Heart right ventricle (tissue), 16 donors: ENCODE results near the gene GALNS. TPM values are rescaled to one million over a fixed set of nuclear protein-coding genes. Genes with fewer than 3 reads are reported as not detected.

ENCODE experiments used
- ATAC-seq, 8 donors: fragments of 200-7000 bp; cut with Tn5 transposase; one replicate each; pipeline ENCODE4 v1.9.1; 2020; ENCODE audit warnings: mild to moderate bottlenecking in 8 of 8, moderate library complexity in 8 of 8, moderate number of reproducible peaks in 1 of 8
- DNase-seq, 2 donors: peaks; one replicate each; pipeline ENCODE4 v3.0.0-alpha.2; 2020
- H3K27ac ChIP-seq, 10 donors: fragments of 200-600 bp; sonication (generic) in 2 of 10; one replicate each; pipeline versions ENCODE4 v1.5.0 to v1.8.0; 2020 to 2022; ENCODE audit warnings: mild to moderate bottlenecking in 3 of 10
- H3K27me3 ChIP-seq, 7 donors: fragments of 200-600 bp; one replicate each; pipeline ENCODE4 v1.8.0; 2021 to 2022; ENCODE audit warnings: mild to moderate bottlenecking in 2 of 7
- H3K36me3 ChIP-seq, 9 donors: fragments of 200-600 bp; sonication (generic) in 1 of 9; one replicate each; pipeline versions ENCODE4 v1.5.0 to v1.8.0; 2020 to 2022; ENCODE audit warnings: mild to moderate bottlenecking in 2 of 9
- H3K4me1 ChIP-seq, 9 donors: fragments of 200-600 bp; sonication (generic) in 1 of 9; one replicate each; pipeline versions ENCODE4 v1.5.0 to v1.8.0; 2020 to 2022; ENCODE audit warnings: mild to moderate bottlenecking in 4 of 9
- H3K4me3 ChIP-seq, 10 donors: fragments of 200-600 bp; sonication (generic) in 2 of 10; one replicate each; pipeline versions ENCODE4 v1.5.0 to v1.8.0; 2020 to 2022; ENCODE audit warnings: mild to moderate bottlenecking in 7 of 10, moderate library complexity in 2 of 10
- H3K9me3 ChIP-seq, 11 donors: fragments of 200-600 bp in 10 of 11; sonication (generic) in 2 of 11; one replicate each; pipeline versions ENCODE4 v1.5.0 to v1.8.0; 2013 to 2022; ENCODE audit warnings: mild to moderate bottlenecking in 2 of 11, control low read depth in 1 of 11, moderate library complexity in 1 of 11
- WGBS, 2 donors: extraction: QIAGEN DNeasy Blood & Tissue Kit; methylation state at CpG; one replicate each; pipeline ENCODE4 v1.1.7; 2013; ENCODE audit warnings: inconsistent platforms in 1 of 2; 5-methylcytosine and 5-hydroxymethylcytosine counted together
- intact Hi-C, 10 donors: fragments of 100-400 bp; cut with DNase I; formaldehyde crosslinking; loops; one replicate each; pipeline versions ENCODE4 v1.11.1 to v1.14.2; 2022
- polyA plus RNA-seq, 2 donors: library from polyadenylated mRNA; stranded (reverse); fragments of 200-250 nt; gene quantifications; one replicate each; pipeline ENCODE4 v1.2.3, GENCODE V29; 2013
- total RNA-seq, 10 donors: library from RNA; stranded (reverse); fragmentation: NEBNext Ultra II Directional in 3 of 10; extraction: Animal tissue kit (Norgen Biotek cat#: 25700) in 3 of 10; gene quantifications; one replicate each; pipeline versions ENCODE4 v1.2.1 to v1.2.4, GENCODE V29; 2021 to 2023
- TF ChIP-seq, protein P1 (sequence below), 9 donors: fragments of 200-600 bp; sonication (generic) in 2 of 9; IDR thresholded peaks; one replicate each; pipeline versions ENCODE4 v1.5.0 to v1.8.0; 2021 to 2022; ENCODE audit warnings: antibody characterized with exemption in 9 of 9, mild to moderate bottlenecking in 5 of 9, moderate library complexity in 1 of 9
- donor health status: Arrhythmogenic right ventricular cardiomyopathy.
- donor health status: ischemic (EF 13 %, LVEDD 7.1; RV severe dilation, severe dysfunction).
- donor health status: healthy with polysubstance abuse.
- donor health status: DM: no; HTN: yes; CAD: no.
- donor health status: DM: no; HTN: no; CAD: no.
- donor health status: ischemic (EF 25% LVEDD 6.9; RV normal size, moderate dysfunction).
- donor health status: ischemic (EF 25% LVEDD 5.7; RV mildly dilated, moderate dysfunction).
- donor health status: healthy.
- donor health status: DM: yes; HTN: yes; CAD: no.
- donor health status: Ischemic cardiomyopathy.
- donor health status: ischemic (EF 35%, LVEDD 5.7; RV mildly dilated, moderate dysfunction).
- donor health status: nonischemic (EF 11% LVEDD 7.7; RV severe dilation, severe dysfunction).
- donor health status: DM: yes; HTN: yes; CAD: no.
- donor health status: PGD.
- donor health status: ischemic (EF 29% LVEDD 5.4; RV normal size, mild dysfunction).
- donor health status: nonischemic (EF 23%, LVEDD 6.1; RV moderate dilation, normal function).

GALNS gene
- total and polyA plus RNA-seq, 12 donors, result 11.5 to 18.7 (median 13.8) TPM

DNA sequence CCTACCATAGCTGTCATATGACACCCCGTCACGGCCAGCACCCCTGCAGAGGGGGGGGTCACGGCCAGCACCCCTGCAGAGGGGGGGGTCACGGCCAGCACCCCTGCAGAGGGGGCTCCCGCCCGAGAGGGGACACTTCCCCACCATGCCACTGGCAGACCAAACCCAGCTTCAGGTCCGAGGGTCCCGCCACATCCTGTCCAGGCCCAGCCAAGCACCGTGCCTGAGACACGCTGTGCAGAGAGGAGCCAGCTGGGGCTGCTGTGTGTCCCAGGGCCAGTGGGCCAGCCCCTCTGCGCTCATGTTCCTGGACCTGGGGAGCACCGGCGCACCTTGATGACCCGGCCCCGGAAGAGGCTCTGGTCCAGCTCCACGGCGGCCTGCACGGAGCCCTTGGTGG is 7.8 kb upstream of the GALNS start:
- TF ChIP-seq, protein P1, sequence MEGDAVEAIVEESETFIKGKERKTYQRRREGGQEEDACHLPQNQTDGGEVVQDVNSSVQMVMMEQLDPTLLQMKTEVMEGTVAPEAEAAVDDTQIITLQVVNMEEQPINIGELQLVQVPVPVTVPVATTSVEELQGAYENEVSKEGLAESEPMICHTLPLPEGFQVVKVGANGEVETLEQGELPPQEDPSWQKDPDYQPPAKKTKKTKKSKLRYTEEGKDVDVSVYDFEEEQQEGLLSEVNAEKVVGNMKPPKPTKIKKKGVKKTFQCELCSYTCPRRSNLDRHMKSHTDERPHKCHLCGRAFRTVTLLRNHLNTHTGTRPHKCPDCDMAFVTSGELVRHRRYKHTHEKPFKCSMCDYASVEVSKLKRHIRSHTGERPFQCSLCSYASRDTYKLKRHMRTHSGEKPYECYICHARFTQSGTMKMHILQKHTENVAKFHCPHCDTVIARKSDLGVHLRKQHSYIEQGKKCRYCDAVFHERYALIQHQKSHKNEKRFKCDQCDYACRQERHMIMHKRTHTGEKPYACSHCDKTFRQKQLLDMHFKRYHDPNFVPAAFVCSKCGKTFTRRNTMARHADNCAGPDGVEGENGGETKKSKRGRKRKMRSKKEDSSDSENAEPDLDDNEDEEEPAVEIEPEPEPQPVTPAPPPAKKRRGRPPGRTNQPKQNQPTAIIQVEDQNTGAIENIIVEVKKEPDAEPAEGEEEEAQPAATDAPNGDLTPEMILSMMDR (IDR thresholded peaks at IDR 0.05), result no peak
- peaks cover 0 to 10% (median 0%) of the 10 kb centered on the region in 7 donors for H3K27me3 ChIP-seq
- no peak for ATAC-seq
- no peak overlapping the region for H3K4me3 ChIP-seq
- peaks cover 0 to 38% (median 21%) of the 10 kb centered on the region in 9 donors for H3K36me3 ChIP-seq
- no peak for DNase-seq
- 84 to 85% methylated on average over 18 of the region's 18 CpGs for WGBS, 2 donors
- intact Hi-C loops, result no loop called here
- no peak overlapping the region for H3K27ac ChIP-seq
- H3K4me1 ChIP-seq, result no peaks in the 10 kb centered on the region
- no peaks in the 10 kb centered on the region for H3K9me3 ChIP-seq

DNA sequence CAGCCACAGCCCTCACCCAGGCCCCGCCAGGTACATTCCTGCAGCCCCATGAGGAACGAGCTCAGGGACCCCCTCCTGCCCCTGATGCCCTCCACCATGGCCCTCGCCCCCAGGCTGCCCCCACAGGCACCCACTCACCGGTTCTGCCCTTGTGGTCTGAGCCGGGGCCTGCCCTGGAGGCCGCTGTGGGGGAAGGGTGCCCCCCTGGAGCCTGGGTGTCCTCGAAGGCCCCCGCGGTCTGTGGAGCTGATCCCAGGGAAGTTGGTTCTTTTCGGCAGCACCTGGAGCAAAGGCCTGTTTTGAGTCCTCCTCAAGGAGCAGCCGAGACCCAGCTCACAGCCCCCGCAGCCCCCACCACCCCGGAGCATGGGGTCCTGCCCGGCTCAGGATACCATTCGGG is 7.4 kb upstream of the GALNS start:
- H3K27me3 ChIP-seq, result peaks cover 0 to 10% (median 0%) of the 10 kb centered on the region in 7 donors
- H3K4me1 ChIP-seq, result peaks cover 0 to 3% (median 0%) of the 10 kb centered on the region in 9 donors
- H3K36me3 ChIP-seq, result peaks cover 0 to 42% (median 21%) of the 10 kb centered on the region in 9 donors
- ATAC-seq (no peak), DNase-seq (no peak)
- 88 to 89% methylated on average over 15 of the region's 15 CpGs for WGBS, 2 donors
- H3K27ac ChIP-seq, result no peak overlapping the region
- TF ChIP-seq, protein P1 (IDR thresholded peaks at IDR 0.05), result no peak
- no peak overlapping the region for H3K4me3 ChIP-seq
- intact Hi-C loops, result no loop called here
- H3K9me3 ChIP-seq, result no peaks in the 10 kb centered on the region

DNA sequence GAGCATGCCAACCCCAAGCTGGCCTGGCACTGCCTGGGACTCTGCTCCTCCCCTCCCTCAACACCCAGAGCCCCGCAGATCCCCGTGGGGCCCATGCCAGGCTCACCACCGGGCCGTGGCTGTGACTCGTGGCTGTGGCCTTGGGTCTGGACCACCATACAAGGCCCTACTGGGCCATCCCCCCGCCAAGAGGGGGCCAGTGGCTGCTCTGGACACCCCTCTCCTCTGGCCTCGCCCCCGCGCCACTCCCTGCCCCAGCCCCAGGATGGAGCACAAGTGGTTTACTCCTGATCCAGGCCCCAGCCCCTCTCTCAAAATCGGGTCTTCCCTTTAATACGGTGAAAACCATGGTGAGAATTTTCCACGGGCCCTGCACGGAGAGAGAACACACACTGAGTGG is 6.7 kb upstream of the GALNS start:
- ATAC-seq, result no peak

DNA sequence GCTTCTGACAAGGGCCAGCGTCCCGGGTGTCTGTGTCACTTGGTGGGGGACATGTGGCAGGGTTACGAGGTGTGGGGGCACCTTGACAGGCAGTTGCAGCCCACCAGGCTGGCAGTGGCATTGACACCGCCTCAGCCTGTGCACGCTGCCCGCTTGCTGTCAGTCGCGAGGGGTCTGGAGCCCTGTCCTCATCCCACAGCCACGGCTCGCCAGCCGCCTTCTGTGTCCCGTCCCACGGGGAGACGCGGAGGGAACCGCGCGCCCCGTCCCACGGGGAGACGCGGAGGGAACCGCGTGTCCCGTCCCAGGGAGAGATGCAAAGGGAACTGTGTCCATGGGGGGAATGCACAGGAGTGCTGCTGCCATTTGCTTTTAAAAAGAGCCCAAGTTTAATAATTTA is 6.2 kb upstream of the GALNS start:
- 94 to 96% methylated on average over 22 to 25 of the region's 25 CpGs for WGBS, 2 donors
- peaks cover 0 to 9% (median 0%) of the 10 kb centered on the region in 7 donors for H3K27me3 ChIP-seq
- TF ChIP-seq, protein P1 (IDR thresholded peaks at IDR 0.05), result no peak
- H3K27ac ChIP-seq, result no peak overlapping the region
- ATAC-seq, result no peak
- peaks cover 3 to 14% (median 5%) of the 10 kb centered on the region in 9 donors for H3K4me1 ChIP-seq
- no peak for DNase-seq
- peaks cover 0 to 50% (median 21%) of the 10 kb centered on the region in 9 donors for H3K36me3 ChIP-seq
- H3K4me3 ChIP-seq, result no peak overlapping the region
- intact Hi-C loops, result no loop called here
- no peaks in the 10 kb centered on the region for H3K9me3 ChIP-seq

More for the DNA sequence above, 6.7 kb upstream of the GALNS start:
- WGBS, 2 donors, result 90 to 91% methylated on average over 13 of the region's 13 CpGs
- no peak overlapping the region for H3K27ac ChIP-seq
- no peak for DNase-seq
- TF ChIP-seq, protein P1 (IDR thresholded peaks at IDR 0.05), result no peak
- H3K4me3 ChIP-seq, result no peak overlapping the region
- intact Hi-C loops, result no loop called here
- no peaks in the 10 kb centered on the region for H3K9me3 ChIP-seq
- peaks cover 0 to 10% (median 0%) of the 10 kb centered on the region in 7 donors for H3K27me3 ChIP-seq
- H3K4me1 ChIP-seq, result peaks cover 0 to 9% (median under 1%) of the 10 kb centered on the region in 9 donors
- H3K36me3 ChIP-seq, result peaks cover 0 to 49% (median 21%) of the 10 kb centered on the region in 9 donors
